ENCODE data around the gene MACO1.
"Not testable (repeated sequence)": the region's sequence is repeated elsewhere in the genome, so short reads cannot be mapped to it uniquely, and the experiment has no call there.

DNA sequence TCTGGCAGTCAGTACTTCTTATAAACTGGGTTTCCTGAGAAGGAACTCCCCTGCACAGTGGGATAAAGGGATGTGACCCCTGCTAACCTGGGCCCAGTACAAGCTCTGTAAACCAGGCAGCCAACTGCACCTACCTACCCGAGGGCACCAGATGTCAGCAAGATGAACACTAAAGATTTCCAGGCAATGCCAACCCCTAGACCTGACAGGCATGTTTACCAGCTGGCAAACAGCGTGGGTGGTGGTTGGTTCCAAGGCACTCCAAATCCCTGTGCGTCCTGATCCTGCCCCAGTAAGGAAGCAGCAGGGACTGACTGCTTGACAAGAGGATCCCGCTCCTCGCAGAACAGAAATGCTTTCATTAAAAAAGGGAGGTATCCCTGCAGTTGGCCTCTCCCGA lies 7.5 kb upstream of the MACO1 start:
- TF ChIP-seq RAD51 (IDR thresholded peaks at IDR 0.05; ENCODE audit: borderline replicate concordance); EEA1 (CRISPR knock-in tag; IDR thresholded peaks at IDR 0.05; ENCODE audit: borderline replicate concordance); TBP (CRISPR knock-in tag; IDR thresholded peaks at IDR 0.05); CC2D1A (CRISPR knock-in tag; IDR thresholded peaks at IDR 0.05); ZNF20 (CRISPR knock-in tag; IDR thresholded peaks at IDR 0.05); EZH2 (conservative IDR thresholded peaks at IDR 0.05; ENCODE audit: low read depth, low read length); HCFC1 (IDR thresholded peaks at IDR 0.05; ENCODE audit: low read depth, low read length); SP4 (CRISPR knock-in tag; IDR thresholded peaks at IDR 0.05): not testable (repeated sequence)
- TF ChIP-seq, protein P1, sequence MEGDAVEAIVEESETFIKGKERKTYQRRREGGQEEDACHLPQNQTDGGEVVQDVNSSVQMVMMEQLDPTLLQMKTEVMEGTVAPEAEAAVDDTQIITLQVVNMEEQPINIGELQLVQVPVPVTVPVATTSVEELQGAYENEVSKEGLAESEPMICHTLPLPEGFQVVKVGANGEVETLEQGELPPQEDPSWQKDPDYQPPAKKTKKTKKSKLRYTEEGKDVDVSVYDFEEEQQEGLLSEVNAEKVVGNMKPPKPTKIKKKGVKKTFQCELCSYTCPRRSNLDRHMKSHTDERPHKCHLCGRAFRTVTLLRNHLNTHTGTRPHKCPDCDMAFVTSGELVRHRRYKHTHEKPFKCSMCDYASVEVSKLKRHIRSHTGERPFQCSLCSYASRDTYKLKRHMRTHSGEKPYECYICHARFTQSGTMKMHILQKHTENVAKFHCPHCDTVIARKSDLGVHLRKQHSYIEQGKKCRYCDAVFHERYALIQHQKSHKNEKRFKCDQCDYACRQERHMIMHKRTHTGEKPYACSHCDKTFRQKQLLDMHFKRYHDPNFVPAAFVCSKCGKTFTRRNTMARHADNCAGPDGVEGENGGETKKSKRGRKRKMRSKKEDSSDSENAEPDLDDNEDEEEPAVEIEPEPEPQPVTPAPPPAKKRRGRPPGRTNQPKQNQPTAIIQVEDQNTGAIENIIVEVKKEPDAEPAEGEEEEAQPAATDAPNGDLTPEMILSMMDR (CRISPR knock-in tag; IDR thresholded peaks at IDR 0.05) = not testable (repeated sequence)
- TF ChIP-seq, protein P2, sequence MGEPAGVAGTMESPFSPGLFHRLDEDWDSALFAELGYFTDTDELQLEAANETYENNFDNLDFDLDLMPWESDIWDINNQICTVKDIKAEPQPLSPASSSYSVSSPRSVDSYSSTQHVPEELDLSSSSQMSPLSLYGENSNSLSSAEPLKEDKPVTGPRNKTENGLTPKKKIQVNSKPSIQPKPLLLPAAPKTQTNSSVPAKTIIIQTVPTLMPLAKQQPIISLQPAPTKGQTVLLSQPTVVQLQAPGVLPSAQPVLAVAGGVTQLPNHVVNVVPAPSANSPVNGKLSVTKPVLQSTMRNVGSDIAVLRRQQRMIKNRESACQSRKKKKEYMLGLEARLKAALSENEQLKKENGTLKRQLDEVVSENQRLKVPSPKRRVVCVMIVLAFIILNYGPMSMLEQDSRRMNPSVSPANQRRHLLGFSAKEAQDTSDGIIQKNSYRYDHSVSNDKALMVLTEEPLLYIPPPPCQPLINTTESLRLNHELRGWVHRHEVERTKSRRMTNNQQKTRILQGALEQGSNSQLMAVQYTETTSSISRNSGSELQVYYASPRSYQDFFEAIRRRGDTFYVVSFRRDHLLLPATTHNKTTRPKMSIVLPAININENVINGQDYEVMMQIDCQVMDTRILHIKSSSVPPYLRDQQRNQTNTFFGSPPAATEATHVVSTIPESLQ (CRISPR knock-in tag; conservative IDR thresholded peaks at IDR 0.05) = not testable (repeated sequence)

Measured in HepG2 (cell line).